Activated CD4-positive, CD25-positive, alpha-beta regulatory T cell treated with anti-CD3 and anti-CD28 coated beads, Interleukin-2, amount 50 U/mL, for 16 hours (primary cell): ENCODE data around the gene CASR.

Experiments
- DNase-seq: peaks from one replicate; pipeline ENCODE4 v3.0.0-alpha.2; 2020; ENCODE audit warnings: low read depth, low spot score

CASR gene

GRCh38 chr3:122255757-122256439 lies 72.4 kb downstream of the CASR start:
- no peak for DNase-seq

GRCh38 chr3:122257644-122258364 lies 74.3 kb downstream of the CASR start:
- DNase-seq: no peak

- DNase-seq: no peak
These were observed 75.4 kb downstream of the CASR start for GRCh38 chr3:122258757-122259371.

GRCh38 chr3:122260206-122260605 lies 76.7 kb downstream of the CASR start:
- DNase-seq: no peak

- no peak for DNase-seq
These were observed 79.6 kb downstream of the CASR start for GRCh38 chr3:122263058-122263457.

GRCh38 chr3:122263974-122264588 lies 80.6 kb downstream of the CASR start:
- no peak for DNase-seq

GRCh38 chr3:122265957-122266356 lies 82.5 kb downstream of the CASR start:
- DNase-seq: no peak

- DNase-seq: no peak
These were observed 85.0 kb downstream of the CASR start for GRCh38 chr3:122268257-122269024.

- DNase-seq: no peak
These were observed 85.6 kb downstream of the CASR start for GRCh38 chr3:122269045-122269444.

- DNase-seq: no peak
These were observed 87.9 kb downstream of the CASR start for GRCh38 chr3:122271246-122271898.

- DNase-seq: no peak
These were observed 89.4 kb downstream of the CASR start for GRCh38 chr3:122272879-122273278.

- no peak for DNase-seq
These were observed 90.0 kb downstream of the CASR start for GRCh38 chr3:122273498-122273897.

- no peak for DNase-seq
These were observed 98.4 kb downstream of the CASR start for GRCh38 chr3:122281891-122282290.

- no peak for DNase-seq
These were observed 100.5 kb downstream of the CASR start for GRCh38 chr3:122283796-122284445.

GRCh38 chr3:122284486-122284885 lies 101.0 kb downstream of the CASR start:
- DNase-seq: no peak

- DNase-seq: no peak
These were observed 110.9 kb downstream of the CASR start for GRCh38 chr3:122294359-122294758.

GRCh38 chr3:122295266-122296062 lies 112.0 kb downstream of the CASR start:
- DNase-seq: no peak

- DNase-seq: no peak
These were observed 114.8 kb downstream of the CASR start for GRCh38 chr3:122298239-122298638.

GRCh38 chr3:122299215-122299614 lies 115.7 kb downstream of the CASR start:
- no peak for DNase-seq
